ENCODE results near the gene PPP1R11. TPM values are rescaled to one million over a fixed set of nuclear protein-coding genes. Genes with fewer than 3 reads are reported as not detected.

PPP1R11 gene
- total RNA-seq, 1 donor from 2014 or later = 76.9 TPM

Other genes starting within 250 kb of the PPP1R11 start
- gene HLA-G, start 239.4 kb upstream of the PPP1R11 start, total RNA-seq = 0.52 TPM
- gene HLA-A, start 124.7 kb upstream of the PPP1R11 start, total RNA-seq = 1,097 TPM
- gene POLR1H, start 5.9 kb upstream of the PPP1R11 start, total RNA-seq = 19.5 TPM
- 2.5 TPM for gene RNF39, start 8.6 kb downstream of the PPP1R11 start, total RNA-seq
- gene TRIM31, start 45.9 kb downstream of the PPP1R11 start, total RNA-seq = 3.1 TPM
- gene TRIM40, start 68.9 kb downstream of the PPP1R11 start, total RNA-seq = not detected
- 5.4 TPM for gene TRIM10, start 94.0 kb downstream of the PPP1R11 start, total RNA-seq
- gene TRIM15, start 96.3 kb downstream of the PPP1R11 start, total RNA-seq = 19.6 TPM
- gene TRIM26, start 146.2 kb downstream of the PPP1R11 start, total RNA-seq = 72.4 TPM